ENCODE results near the gene CEACAM19.
A peak's percentile ranks its signal among the peaks of the same experiment; 100 is the strongest.
"Not testable (repeated sequence)": the region's sequence is repeated elsewhere in the genome, so short reads cannot be mapped to it uniquely, and the experiment has no call there.

CEACAM19 gene

DNA sequence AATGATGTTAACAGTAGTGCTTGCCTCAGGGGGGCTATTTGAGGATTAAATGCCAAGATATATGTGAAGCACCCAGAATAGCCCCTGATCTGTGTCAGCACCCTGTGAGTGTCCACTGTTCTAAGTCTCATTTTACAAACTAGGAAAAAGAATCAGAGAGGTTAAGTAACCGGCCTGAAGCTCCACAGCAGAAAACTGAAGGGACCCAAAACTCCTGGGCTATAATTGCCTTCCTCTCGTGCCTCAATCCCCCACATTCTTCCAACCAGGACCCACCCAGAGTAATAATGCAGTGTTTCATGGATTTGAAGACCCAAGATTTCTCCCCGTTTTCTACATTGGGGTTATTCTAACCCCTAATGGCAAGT lies 25.2 kb upstream of the CEACAM19 start:
- no peak for DNase-seq

DNA sequence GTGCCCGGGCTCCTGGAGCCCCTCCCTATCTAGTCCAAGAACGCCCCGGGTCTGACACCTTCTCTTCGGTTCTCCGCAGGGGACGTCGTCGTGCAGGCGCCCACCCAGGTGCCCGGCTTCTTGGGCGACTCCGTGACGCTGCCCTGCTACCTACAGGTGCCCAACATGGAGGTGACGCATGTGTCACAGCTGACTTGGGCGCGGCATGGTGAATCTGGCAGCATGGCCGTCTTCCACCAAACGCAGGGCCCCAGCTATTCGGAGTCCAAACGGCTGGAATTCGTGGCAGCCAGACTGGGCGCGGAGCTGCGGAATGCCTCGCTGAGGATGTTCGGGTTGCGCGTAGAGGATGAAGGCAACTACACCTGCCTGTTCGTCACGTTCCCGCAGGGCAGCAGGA lies 24.1 kb upstream of the CEACAM19 start:
- DNase-seq = no peak

DNA sequence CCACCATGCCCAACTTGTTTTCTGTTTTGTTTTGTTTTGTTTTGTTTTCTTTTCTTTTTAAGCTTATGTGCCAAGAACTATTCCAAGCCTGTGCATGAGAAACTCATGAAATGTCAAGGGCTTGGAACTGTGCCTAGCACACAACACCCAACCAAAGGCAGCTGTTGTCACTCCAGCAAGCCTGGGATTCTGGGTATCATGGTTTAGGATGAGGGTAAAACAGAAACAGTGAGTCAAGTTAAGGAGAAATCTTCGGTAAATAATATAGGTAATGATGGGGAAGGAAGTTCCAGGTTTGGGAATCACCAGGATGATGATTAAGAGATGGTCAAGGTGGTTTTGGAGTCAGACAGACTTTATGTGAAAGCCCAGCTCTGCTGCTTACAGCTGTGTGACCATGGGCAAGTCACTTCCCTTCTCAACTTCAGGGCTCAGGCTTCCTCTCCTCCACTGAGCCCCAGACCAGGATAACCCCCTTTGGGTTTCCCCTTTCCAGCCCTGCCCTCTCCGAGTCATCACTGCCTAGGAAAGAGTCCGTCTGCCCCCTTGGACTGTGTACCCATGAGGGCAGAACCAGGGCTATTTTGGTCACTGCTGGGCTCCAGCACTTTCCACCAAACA lies 22.5 kb upstream of the CEACAM19 start:
- no peak for DNase-seq

DNA sequence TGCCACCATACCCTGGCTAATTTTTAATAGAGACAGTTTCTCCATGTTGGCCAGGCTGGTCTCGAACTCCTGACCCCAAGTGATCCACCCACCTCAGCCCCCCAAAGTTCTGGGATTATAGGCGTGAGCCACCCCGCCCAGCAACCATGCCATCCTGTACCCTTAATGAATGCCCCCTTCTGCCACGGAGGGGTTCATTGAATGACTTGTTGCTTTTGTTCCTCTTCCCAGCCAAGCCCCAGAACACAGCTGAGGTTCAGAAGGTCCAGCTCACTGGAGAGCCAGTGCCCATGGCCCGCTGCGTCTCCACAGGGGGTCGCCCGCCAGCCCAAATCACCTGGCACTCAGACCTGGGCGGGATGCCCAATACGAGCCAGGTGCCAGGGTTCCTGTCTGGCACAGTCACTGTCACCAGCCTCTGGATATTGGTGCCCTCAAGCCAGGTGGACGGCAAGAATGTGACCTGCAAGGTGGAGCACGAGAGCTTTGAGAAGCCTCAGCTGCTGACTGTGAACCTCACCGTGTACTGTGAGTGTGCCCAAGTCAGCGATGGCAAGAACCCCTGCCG lies 21.6 kb upstream of the CEACAM19 start:
- no peak for DNase-seq

DNA sequence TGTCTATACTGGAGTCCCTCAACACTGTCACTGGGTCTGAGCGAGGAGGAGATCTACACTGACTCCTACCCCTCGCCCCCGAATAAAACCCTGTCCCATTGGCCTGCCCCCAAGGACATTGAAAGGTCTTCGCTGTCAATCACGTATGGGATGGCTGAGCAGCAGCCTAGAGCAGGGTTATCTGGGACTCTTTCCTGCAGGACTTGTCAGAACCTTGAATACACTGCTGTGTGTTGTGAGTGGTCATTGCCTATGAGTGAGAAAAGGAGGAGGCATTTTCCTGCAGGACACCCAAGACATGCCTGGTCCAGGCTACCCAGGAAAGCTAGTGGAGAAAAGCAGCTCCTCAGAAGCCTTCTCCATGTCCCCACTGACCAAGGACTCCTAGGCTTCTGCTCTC lies 17.9 kb upstream of the CEACAM19 start:
- DNase-seq = no peak

DNA sequence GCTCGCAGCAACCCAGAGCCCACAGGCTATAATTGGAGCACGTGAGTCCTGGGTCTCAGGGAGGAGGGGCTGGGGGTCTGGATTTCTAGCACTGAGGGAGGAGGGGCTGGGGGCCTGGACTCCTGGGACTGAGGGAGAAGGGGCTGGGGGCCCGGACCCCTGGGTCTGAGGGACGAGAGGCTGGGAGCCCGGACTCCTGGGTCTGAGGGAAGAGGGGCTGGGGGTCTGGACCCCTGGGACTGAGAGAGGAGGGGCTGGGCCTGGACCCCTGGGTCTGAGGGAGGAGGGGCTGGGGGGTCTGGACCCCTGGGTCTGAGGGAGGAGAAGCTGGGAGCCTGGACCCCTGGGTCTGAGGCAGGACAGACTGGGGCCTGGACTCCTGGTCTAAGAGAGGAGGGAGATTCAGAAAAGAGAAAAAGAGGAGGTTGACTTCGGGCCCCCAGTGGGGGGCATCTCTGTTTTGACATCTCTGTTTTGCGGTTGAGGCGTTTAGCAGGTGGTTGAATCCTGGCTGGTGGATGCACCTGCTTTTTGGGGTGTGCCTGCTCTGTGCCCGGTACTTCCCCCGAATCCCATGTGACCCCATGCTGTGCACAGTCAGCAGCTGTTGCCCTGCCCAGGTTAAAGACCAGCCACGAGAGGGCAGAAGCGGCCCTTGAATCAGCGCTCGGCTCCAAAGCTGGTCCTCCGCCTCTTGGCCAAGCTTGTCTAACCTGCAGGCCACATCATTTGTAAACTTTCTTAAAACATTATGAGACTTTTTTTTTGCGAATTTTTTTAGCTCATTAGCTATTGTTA lies 17.1 kb upstream of the CEACAM19 start:
- DNase-seq = peak; percentile 70 to 77

DNA sequence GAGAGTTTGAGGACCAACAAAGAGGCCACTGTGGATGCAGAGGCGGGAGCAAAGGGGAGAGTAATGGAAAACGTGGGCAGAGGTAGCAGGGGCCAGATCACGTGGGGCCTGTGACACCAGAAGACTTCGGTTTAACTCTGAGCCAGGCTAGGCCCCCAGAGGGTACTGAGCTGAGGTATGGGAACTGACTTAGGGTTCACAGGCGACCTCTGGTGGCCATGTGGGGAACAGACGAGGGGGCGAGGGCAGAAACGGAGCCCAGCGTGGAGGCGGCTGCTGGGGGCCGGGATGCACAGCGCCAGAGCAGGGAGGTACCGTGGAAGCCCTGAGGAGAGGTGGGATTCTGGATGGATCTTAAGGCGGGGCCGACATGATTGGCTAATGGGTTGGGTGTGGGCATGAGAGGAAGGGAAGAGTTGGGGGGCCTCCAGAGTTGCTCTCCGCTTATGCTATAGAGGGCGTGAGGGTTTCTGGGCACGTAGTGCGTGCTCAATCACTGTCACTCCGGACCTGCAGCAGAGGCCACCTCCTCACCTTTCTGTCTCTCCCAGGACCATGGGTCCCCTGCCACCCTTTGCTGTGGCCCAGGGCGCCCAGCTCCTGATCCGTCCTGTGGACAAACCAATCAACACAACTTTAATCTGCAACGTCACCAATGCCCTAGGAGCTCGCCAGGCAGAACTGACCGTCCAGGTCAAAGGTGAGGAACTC lies 13.9 kb upstream of the CEACAM19 start:
- DNase-seq = peak; percentile 78 to 82

DNA sequence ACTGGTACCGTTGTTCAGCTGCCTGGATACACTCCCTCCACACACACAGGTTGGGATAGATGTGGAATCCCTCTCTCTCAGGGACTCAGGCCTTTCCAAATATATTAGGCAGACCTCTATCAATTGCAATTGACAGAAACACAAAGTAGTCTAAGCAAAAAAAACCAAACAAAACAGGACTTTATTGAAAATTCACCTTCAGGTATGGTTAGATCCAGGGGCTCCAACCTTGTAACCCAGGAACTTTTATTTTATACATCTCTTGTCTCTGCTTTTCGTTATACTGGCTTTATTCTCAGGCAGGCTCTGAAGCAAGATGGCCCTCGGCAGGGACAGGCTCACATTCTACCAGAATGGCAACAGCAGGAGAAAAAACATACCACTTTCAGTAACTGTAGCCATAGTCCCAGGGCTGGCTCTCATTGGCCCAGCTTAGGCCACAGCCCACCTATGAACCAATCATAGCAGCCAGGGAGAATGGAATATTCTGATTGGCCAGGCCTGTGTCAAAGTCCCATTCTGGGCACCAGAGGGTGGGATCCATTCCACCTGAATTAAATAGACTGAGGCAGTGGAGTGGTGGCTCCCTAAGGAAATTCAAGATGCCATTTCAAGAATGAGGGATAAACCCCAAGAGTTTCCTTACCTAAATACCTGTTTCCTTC lies 13.1 kb upstream of the CEACAM19 start:
- DNase-seq = no peak

DNA sequence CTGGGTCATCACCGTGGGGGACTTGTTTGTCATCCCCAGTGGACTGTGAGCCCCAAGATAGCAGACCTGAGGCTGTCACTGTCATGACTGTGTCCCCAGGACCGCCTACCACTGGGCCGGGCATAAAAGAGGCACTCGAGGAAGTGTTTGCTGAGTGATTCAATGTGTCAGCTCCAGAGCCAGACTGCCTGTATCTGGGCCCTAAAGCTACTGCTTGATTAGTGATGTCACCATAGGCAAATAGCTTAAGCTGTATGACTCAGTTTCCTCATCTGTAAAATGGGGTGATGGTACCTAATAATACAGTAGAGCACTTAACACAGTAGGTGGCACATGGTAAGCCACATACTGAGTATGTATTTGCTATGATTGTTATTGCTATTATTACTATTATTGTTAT lies 11.2 kb upstream of the CEACAM19 start:
- no peak for DNase-seq

DNA sequence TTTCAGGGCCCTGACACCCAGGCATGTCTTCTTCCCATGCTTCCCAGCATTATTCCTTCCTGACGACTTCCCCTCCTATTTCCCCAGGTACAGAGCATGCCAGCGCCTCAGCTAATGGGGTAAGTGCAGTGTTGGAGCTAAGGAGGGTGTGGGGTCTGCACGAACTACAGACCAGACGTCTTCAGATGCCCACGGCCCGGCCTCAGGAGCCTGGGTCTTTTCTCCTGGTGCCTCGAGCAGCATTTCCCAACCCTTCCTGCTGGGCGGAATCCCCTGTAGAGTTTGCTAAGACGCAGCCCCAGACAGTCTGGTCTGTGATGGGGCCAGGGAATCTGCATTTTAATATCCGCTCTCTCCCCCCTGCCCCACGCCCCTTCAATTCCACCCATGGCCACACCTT lies 10.1 kb upstream of the CEACAM19 start:
- DNase-seq = no peak

DNA sequence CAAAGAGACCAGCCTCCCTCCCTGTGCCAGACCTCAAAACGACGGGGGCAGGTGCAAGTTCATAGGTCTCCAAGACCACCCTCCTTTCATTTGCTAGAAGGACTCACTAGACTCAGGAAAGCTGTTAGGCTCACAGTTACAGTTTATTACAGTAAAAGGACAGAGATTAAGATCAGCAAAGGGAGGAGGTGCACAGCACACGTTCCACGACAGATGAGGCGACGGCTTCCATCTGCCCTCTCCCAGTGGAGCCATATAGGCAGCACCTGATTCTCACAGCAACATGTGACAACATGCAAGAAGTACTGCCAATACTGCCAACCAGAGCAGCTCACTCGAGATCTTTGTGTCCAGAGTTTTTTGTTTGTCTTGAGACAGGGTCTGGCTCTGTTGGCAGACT lies 9.4 kb upstream of the CEACAM19 start:
- DNase-seq = no peak

DNA sequence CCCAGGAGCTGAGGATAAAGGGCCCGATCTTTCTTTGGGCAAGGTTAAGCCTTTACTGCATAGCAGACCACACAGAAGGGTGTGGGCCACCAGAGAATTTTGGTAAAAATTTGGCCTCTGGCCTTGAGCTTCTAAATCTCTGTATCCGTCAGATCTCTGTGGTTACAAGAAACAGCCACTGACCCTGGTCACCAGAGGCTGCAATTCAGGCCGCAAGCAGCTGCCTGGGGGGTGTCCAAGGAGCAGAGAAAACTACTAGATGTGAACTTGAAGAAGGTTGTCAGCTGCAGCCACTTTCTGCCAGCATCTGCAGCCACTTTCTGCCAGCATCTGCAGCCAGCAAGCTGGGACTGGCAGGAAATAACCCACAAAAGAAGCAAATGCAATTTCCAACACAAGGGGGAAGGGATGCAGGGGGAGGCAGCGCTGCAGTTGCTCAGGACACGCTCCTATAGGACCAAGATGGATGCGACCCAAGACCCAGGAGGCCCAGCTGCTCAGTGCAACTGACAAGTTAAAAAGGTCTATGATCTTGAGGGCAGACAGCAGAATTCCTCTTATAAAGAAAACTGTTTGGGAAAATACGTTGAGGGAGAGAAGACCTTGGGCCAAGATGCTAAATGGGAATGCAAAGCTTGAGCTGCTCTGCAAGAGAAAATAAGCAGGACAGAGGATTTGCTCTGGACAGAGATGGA lies 8.4 kb upstream of the CEACAM19 start:
- DNase-seq = no peak

DNA sequence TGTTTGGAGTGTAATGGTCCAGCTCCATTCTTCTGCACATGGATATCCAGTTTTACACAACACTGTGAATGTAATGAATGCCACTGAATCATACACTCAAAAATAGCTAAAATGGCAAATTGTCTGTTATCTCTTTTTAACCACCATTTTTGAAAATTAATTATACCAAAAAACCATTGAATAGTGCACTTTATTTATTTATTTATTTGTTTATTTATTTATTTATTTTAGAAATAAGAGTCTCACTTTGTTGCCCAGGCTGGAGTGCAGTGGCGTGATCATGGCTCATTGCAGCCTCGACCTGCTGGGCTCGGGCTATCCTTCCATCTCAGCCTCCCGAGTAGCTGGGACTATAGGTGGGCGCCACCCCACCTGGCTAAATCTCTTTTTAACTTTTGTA lies 7.3 kb upstream of the CEACAM19 start:
- DNase-seq = no peak

DNA sequence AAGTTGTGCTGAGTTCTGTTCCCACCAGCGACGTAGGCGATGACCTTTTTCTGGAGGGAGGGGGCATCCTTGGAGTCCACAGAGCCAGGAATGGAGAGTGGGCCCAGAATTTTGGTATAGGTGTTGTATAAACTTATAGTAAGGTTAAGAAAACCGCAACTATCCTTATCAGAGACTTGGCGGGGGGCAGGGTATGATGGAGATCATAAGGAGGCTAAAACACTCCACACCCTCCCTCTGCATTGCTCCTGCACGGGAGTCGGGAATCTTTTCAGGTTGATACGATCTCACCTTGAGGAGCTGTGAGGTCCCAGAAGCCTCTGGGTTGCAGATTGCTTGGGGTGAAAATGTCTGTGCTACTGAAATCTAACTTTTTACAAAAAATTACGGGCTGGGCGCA lies 6.3 kb upstream of the CEACAM19 start:
- no peak for DNase-seq

DNA sequence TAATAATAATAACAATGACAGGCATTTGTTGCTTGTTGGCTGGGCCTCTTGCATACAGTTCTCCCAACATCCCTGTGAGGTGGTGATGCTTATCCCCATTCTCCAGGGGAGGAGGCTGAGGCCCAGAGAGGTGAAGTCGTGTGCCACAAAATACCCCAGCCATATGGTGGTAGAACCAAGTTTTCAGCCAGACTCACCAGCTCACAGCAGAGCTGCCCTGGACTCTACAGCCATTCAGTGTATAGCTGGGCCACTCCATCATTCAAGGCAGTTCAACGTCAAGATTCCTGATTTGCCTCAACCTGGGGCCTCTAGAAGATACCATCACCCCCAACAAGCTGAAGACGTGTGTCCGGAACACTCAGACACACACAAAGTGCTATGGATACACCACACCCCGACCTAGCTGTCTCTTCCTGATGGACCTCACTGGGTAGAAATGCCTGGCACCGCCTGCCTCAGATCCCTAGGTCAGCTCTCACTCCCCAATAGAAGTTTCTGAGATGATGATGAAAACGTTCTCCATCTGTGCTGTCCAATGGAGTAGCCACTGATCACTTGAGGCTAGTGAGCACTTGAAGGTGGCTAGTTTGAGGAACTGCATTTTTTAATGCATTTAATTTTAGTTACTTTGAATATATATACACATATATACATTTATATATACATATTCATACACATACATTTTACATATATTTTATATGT lies 4.3 kb upstream of the CEACAM19 start:
- no peak for DNase-seq

DNA sequence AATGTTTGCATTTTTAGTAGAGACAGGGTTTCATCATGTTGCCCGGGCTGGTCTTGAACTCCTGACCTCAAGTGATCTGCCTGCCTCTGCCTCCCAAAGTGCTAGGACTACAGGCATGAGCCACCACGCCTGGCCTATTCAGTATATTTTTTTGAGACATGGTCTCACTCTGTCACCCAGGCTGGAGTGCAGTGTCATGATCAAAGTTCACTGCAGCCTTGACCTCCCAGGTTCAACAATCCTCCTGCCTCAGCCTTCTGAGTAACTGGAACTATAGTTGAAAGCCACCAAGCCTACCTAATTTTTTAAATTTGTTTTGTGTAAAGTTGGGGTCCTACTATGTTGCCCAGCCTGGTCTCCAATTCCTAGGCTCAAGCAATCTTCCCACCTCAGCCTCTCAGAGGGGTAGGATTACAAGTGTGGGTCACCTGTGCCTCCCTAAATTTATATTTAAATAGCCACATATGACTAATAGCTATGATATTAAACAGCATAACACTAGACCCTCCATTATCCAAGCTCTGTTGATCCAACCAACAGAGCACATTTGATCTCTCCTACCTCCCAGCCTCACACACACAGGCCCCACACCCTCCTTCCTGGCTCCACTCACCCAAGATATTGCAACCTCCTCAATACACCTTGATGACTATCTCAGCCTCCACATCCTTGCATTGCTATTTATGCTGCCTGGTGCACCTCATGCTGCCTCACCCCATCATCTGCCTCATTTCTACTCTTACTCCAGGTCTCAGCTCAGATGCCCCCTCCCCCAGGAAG lies 2.1 kb upstream of the CEACAM19 start:
- no peak for DNase-seq

DNA sequence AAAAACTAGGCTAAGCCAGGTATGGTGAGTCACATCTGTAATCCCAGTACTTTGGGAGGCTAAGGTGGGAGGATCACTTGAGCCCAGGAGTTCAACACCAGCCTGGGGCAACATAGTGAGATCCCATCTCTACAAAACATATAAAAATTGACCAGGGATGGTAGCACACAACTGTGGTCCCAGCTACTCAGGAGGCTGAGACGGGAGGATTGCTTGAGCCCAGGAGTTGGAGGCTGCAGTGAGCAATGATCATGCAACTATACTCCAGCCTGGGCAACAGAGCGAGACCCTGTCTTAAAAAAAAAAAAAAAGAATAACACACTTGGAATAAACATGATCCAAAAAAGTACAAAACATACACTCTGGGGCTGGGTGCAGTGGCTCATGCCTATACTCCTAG lies 1.3 kb upstream of the CEACAM19 start:
- DNase-seq = not testable (repeated sequence)

DNA sequence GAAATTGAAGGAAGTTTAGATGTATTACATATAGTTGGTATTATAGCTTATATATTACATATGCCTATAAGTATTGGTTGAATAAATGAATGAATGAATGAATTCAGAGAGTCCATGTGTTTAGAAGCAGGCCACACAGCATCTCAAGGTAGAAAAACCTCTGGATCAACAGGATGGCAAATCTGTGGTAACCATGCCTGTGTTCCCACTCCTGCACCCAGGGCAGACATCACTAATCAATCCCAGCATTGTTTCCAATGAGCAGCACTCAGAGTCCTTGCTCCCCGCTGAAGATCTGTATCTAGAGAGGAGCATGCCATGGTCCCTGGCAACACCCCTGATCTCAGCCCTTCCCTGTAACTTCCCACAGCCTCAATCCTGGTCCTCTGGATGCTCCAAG lies 944 bp downstream of the CEACAM19 start:
- no peak for DNase-seq

DNA sequence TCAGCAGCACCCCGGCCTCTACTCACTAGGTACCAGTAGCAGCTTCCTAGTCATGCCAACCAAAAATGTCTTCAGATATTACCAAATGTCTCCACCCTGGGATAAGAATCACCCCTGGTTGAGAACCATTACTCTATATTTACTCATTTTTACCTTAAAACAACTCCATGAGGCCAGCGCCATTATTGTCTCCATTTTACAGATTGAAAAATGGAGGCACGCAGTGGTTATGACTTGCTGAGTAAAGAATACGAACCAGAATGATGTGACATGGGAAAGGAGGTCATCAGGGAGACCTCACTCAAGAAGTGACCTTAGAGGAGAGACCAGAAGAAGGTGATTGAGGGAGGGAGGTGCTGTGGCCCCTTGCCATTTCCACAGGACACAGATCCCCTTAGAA lies 2.2 kb downstream of the CEACAM19 start:
- no peak for DNase-seq

DNA sequence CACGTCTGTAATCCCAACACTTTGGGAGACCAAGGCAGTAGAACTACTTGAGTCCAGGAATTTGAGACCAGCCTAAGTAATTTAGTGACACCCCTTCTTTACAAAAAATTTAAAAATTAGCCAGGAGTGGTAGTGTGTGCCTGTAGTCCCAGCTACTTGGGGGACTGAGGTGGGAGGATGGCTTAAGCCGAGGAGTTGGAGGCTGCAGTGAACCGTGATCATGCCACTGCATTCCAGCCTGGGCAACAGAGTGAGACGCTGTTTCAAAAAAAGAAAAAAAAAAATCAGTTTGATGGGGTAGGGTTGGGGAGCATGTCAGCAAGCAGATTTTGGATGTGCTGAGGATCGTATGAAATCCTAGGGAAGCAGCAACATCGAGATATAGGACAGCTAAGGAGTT lies 4.2 kb downstream of the CEACAM19 start:
- DNase-seq = no peak
